ENCODE measurements around the gene DBN1. TPM values are rescaled to one million over a fixed set of nuclear protein-coding genes. Genes with fewer than 3 reads are reported as not detected.

DBN1 gene
- total RNA-seq, 1 experiment from 2014 or later = 127 TPM

DNA sequence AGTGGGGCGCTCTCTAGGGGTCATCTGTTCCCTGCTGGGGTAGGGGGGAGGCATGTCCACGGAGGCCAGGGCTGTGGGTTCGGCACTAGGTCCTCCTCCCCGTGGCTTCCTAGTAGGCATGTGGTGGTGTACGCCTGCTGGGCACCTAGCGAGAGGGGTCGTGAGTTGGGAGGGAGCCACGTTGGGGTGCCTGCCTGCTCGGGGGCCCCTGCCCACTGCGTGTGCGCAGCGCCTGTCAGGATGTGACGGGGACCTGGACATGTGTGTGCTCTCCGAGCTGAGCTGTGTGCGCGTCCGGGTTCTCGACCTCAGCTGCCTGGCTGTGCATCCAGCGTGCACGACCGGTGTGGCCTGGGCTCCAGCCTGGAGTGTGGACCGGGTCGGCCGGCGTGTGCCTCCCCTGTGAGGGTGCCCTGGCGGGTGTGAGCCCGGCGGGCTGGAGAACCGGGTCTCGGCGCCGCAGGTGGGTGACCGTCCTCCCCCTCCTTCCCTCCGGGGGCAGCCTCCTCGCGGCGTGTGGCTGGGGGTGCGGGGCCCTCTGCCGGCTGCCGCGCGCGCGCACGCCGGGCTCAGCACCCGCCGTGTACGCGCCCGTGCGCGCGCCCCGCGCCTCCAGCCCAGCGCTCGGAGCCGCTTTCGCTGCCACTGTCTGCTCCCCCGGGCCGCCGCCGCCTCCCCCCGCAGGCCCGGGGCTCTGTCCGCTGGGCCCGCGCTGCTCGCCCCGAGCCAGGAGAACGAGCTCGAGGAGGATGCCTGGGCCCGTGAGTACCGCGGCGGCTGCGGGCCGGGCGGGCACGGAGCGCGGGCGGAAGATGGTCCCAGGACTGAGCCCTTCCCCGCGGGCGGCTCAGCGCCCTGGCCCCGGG is 27.0 kb downstream of the DBN1 start, which contains the start of gene PRR7:
Gene PRR7, plus strand, starts transcription at position 615 of the 866 bp plus-strand sequence. CDS start 8,254 bp downstream, outside the sequence.
- CTCF ChIA-PET = interaction anchor here (0.5 to 1.2 kb wide), 5 partner anchors 9 to 310 kb away, joined by 3 to 7 read pairs (median 4); partner anchors contain the start of gene GRK6
- Histone ChIP-seq H2AFZ (ENCODE audit: low read length) (peak within 1 kb of the TSS; percentile 53; the same call in 1 of the 2 replicates), H3K4me1 (ENCODE audit: insufficient read depth, low read length) (peaks cover 23% of the 10 kb centered on the region), H3K27ac (ENCODE audit: low read length) (peak within 1 kb of the TSS; percentile 85), H3K9ac (ENCODE audit: low read length) (peak within 1 kb of the TSS; percentile 75), H3F3A (ENCODE audit: low read length, unreplicated experiment) (peaks cover 7% of the 10 kb centered on the region), H3K36me3 (ENCODE audit: low read depth, low read length) (peaks cover 7% of the 10 kb centered on the region; the same call in 1 of the 2 replicates), H3K4me2 (ENCODE audit: low read length) (peak within 1 kb of the TSS; percentile 97), H3K79me2 (ENCODE audit: low read length) (peaks cover 48% of the 10 kb centered on the region), H3K9me2 (replicated peaks; ENCODE audit: low read length) (no peaks in the 10 kb centered on the region), H3K9me3 (ENCODE audit: low read length) (no peaks in the 10 kb centered on the region), H3K27me3 (ENCODE audit: low read length) (no peaks in the 10 kb centered on the region), H3K4me3 (ENCODE audit: low read length) (peak within 1 kb of the TSS; percentile 82), H4K20me1 (ENCODE audit: low read length) (no peaks in the 10 kb centered on the region)
- DNase-seq (peak; percentile 79), ATAC-seq (peak; percentile 36)
- BruUV-seq (replicated peaks) = no TSS peak
- POLR2A ChIA-PET (ENCODE audit: unreplicated experiment) = interaction anchor here (0.6 to 1.3 kb wide), 2 partner anchors 51 kb away, joined by 3 to 5 read pairs; partner anchors contain the start of gene PDLIM7
- TF ChIP-seq, protein P1, sequence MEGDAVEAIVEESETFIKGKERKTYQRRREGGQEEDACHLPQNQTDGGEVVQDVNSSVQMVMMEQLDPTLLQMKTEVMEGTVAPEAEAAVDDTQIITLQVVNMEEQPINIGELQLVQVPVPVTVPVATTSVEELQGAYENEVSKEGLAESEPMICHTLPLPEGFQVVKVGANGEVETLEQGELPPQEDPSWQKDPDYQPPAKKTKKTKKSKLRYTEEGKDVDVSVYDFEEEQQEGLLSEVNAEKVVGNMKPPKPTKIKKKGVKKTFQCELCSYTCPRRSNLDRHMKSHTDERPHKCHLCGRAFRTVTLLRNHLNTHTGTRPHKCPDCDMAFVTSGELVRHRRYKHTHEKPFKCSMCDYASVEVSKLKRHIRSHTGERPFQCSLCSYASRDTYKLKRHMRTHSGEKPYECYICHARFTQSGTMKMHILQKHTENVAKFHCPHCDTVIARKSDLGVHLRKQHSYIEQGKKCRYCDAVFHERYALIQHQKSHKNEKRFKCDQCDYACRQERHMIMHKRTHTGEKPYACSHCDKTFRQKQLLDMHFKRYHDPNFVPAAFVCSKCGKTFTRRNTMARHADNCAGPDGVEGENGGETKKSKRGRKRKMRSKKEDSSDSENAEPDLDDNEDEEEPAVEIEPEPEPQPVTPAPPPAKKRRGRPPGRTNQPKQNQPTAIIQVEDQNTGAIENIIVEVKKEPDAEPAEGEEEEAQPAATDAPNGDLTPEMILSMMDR (conservative IDR thresholded peaks at IDR 0.05; ENCODE audit: low read depth, low read length) = no peak
- TF ChIP-seq EZH2 (IDR thresholded peaks at IDR 0.05; ENCODE audit: low read length, unreplicated experiment) = no peak
- peak; percentile 77 for TF ChIP-seq EZH2phosphoT487 (IDR thresholded peaks at IDR 0.05; ENCODE audit: borderline replicate concordance, low read length)
- intact Hi-C loops (cut with micrococcal nuclease) = loop anchor here (2.0 kb wide), 2 partner anchors 20 to 128 kb away; partner anchors contain the start of gene GRK6

DNA sequence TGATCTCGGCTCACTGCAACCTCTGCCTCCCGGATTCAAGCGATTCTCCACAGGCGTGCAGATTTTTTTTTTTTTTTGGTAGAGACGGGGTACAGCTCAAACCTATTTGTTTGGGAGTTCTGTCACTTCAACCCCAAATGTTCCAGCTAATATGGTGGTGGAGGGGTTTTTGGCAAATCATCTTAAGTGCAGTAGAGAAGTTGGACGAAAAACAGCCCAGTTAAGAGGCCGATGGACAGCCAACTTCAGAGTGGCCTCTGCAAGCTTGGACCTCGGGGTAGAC is 27.6 kb downstream of the DBN1 start:
- BruUV-seq (replicated peaks) = no TSS peak
- DNase-seq (no peak), ATAC-seq (no peak)
- CTCF ChIA-PET = interaction anchor here (0.5 to 0.7 kb wide), 3 partner anchors 10 to 41 kb away, joined by 3 to 7 read pairs (median 4); partner anchors contain the start of gene GRK6
- intact Hi-C loops (cut with micrococcal nuclease) = loop anchor here (2.0 kb wide), 2 partner anchors 19 to 127 kb away; partner anchors contain the start of gene GRK6
- Histone ChIP-seq H3K4me3 (ENCODE audit: low read length) (peak overlapping the region; percentile 82), H3K27me3 (ENCODE audit: low read length) (no peaks in the 10 kb centered on the region), H3K79me2 (ENCODE audit: low read length) (peaks cover 48% of the 10 kb centered on the region), H3F3A (ENCODE audit: low read length, unreplicated experiment) (peaks cover 7% of the 10 kb centered on the region), H3K9ac (ENCODE audit: low read length) (peak overlapping the region; percentile 75), H3K9me2 (replicated peaks; ENCODE audit: low read length) (no peaks in the 10 kb centered on the region), H3K9me3 (ENCODE audit: low read length) (no peaks in the 10 kb centered on the region), H3K4me1 (ENCODE audit: insufficient read depth, low read length) (peaks cover 23% of the 10 kb centered on the region), H4K20me1 (ENCODE audit: low read length) (no peaks in the 10 kb centered on the region), H3K36me3 (ENCODE audit: low read depth, low read length) (peaks cover 7% of the 10 kb centered on the region; the same call in 1 of the 2 replicates), H3K27ac (ENCODE audit: low read length) (peak overlapping the region; percentile 23; the same call in 1 of the 2 replicates), H2AFZ (ENCODE audit: low read length) (no peak overlapping the region), H3K4me2 (ENCODE audit: low read length) (peak overlapping the region; percentile 97)
- POLR2A ChIA-PET (ENCODE audit: unreplicated experiment) = interaction anchor here (0.6 kb wide), 1 partner anchor 52 kb away, joined by 3 read pairs; no protein-coding TSS in a partner anchor
- TF ChIP-seq EZH2phosphoT487 (IDR thresholded peaks at IDR 0.05; ENCODE audit: borderline replicate concordance, low read length) (no peak), EZH2 (IDR thresholded peaks at IDR 0.05; ENCODE audit: low read length, unreplicated experiment) (no peak)
- TF ChIP-seq, protein P1 (conservative IDR thresholded peaks at IDR 0.05; ENCODE audit: low read depth, low read length) = no peak

Data from PC-3 (cell line).